Cardiac fibroblast (primary cell): ENCODE measurements around the gene DDRGK1.

Experiments used
- DNase-seq, 2 donors: peaks; one replicate each; pipeline versions ENCODE4 v3.0.0 to v3.0.0-alpha.2; 2010; ENCODE audit warnings: low read depth in 2 of 2
- H3K4me3 ChIP-seq, 2 donors: replicated peaks in 1 of 2; 1 replicate in 1 of 2; 2 replicates in 1 of 2; pipeline ENCODE4 v1.5.1; 2011; ENCODE audit warnings: low read depth in 2 of 2, low read length in 2 of 2, mild to moderate bottlenecking in 2 of 2, moderate library complexity in 1 of 2
- CTCF ChIP-seq: IDR thresholded peaks from one replicate; pipeline ENCODE4 v1.5.1; 2011; ENCODE audit warnings: low read depth, mild to moderate bottlenecking, low read length, inconsistent platforms

The DDRGK1 gene

DNA sequence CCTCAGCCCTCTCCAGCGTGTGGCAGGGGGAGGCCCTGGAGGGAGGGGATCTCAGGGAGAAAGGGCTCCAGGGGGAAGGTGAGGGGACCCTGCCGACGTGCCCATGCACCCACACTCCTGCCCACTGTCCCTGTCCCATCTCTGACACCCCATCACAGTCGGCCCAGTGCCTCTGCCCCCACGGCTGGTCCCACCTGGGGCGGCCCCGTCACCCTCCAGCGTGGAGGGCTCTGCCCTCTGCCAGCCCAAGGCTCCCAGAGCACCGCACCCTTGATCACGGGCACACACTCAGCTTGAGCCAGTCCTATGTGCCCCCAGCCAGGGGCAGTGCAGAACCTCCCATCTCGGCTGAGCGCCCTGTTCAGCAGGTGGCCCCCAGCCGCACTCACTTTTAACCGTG, 25.3 kb upstream of the DDRGK1 start:
- no peak overlapping the region for H3K4me3 ChIP-seq
- no peak for DNase-seq
- TF ChIP-seq CTCF = no peak

GRCh38 chr20:3229158-3229557, 24.7 kb upstream of the DDRGK1 start:
- H3K4me3 ChIP-seq = no peak overlapping the region
- DNase-seq = no peak
- TF ChIP-seq CTCF = no peak

- DNase-seq = no peak
- TF ChIP-seq CTCF = no peak
- H3K4me3 ChIP-seq = no peak overlapping the region
Measured at GRCh38 chr20:3228750-3229032, 24.2 kb upstream of the DDRGK1 start.

DNA sequence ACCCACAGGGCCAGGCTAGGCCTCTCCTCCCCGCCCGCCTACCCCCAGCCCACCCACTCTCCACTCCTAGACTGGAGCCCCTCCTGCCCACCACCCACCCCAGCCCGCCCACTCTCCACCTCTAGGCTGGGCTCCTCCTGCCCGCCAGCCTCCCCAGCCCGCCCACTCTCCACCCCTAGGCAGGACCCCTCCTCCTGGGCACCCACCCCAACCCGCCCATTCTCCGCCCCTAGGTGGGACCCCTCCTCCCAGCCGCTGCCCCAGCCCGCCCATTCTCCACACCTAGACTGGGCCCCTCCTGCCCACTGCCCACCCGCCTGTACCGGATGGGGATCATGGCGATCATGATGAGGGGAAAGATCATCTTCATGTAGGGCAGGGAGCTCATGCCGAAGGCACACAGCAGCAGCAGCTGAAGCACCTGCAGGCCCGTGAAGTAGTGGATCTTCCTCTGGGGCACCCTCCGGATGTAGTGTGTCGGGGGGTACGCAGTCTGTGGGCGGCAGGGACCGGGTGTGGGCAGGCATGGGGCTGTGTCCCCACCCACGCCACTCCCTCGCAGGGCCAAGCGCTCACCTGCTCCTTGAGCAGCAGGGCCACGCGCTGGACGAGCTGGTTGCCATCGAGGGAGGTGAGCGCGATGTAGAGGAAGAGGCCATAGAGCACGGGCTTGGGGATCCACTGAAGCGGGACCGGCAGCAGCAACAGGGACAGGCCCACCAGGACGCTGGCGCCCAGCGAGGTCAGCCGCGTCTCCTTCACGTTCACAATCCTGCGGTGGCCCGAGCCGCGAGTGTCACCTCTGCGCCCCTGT, 23.7 kb upstream of the DDRGK1 start:
- no peak for DNase-seq
- H3K4me3 ChIP-seq = no peak overlapping the region
- TF ChIP-seq CTCF = no peak

GRCh38 chr20:3227506-3227905, 23.0 kb upstream of the DDRGK1 start:
- DNase-seq = no peak
- TF ChIP-seq CTCF = no peak
- no peak overlapping the region for H3K4me3 ChIP-seq

GRCh38 chr20:3226864-3227263, 22.4 kb upstream of the DDRGK1 start:
- H3K4me3 ChIP-seq = no peak overlapping the region
- no peak for DNase-seq
- TF ChIP-seq CTCF = no peak

DNA sequence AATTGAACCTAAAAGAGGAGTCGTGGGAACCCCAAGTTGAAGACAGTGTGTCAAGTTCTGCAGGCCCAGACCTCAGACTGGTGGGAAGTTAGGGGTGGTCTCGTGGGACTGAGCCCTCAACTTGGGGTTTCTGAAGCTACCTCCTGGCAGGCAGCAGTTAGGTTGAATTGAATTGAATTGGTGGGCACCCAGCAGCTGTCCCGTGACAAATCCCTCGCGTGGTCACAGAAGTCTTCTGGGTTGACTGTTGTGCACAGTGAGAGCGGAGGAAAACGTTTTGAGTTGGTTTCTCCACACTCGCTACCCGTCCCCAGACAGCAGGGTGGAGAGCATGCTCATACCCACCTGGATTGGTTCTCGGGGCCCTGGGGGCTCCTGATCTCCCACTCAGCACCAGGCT, 21.6 kb upstream of the DDRGK1 start:
- DNase-seq = no peak

More for the DNA sequence above, 21.6 kb upstream of the DDRGK1 start:
- H3K4me3 ChIP-seq = no peak overlapping the region
- no peak for TF ChIP-seq CTCF
